GM21360 (cell line): ENCODE data around the gene DNM2.
A peak's percentile ranks its signal among the peaks of the same experiment; 100 is the strongest.
"Not testable (repeated sequence)": the region's sequence is repeated elsewhere in the genome, so short reads cannot be mapped to it uniquely, and the experiment has no call there.

Source experiments
- ATAC-seq: cut with Tn5 transposase; IDR thresholded peaks from one replicate; pipeline ENCODE4 v1.9.1; 2021; ENCODE audit warnings: mild to moderate bottlenecking, moderate library complexity; ENCODE audit not compliant: unreplicated experiment

Gene DNM2

DNA sequence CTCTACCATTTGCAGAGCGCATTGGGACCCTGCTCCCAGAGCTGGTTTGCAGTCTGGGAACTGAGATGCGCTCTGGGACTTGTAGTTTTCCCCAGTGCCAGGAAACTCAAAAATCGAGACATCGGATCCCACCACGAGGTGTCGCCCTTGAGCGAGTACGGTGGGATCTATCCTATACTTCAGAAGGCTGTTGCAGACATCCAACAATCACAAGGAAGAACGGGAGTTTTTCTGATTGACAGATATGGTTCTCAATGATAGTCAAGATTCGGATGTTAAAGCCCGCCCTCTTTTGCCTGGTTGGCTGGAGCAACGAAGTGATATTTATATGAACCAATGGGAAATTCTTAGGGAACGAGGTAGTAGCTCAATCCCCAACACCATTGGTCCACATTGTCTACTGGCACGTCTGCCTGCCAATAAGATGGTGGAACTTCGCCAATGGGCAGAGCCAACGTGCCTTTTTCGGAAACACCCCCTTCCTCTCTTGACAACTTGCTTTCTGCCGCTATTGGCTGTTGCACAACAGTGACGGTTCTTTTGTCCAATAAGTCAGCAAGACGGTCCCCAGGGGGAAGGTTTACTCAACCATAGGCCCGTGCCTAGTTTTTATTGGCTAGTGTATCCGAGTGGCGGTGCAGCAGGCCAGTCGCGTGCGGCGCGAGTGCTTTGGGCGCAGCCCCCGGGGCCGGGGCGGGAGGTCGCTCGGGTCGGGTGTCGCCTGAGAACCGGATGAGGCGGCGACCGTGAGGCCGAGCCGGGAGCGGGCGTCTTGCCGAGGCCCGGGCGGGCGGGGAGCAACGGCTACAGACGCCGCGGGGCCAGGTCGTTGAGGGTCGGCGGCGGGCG, at the start of gene DNM2:
TSS of gene DNM2 (plus strand) at position 724 of the 849 bp plus-strand sequence. CDS start 164 bp downstream, outside the sequence.
- peak; percentile 81 for ATAC-seq

- no peak for ATAC-seq
These were observed 48.6 kb upstream of the DNM2 start for GRCh38 chr19:10669246-10669645.

DNA sequence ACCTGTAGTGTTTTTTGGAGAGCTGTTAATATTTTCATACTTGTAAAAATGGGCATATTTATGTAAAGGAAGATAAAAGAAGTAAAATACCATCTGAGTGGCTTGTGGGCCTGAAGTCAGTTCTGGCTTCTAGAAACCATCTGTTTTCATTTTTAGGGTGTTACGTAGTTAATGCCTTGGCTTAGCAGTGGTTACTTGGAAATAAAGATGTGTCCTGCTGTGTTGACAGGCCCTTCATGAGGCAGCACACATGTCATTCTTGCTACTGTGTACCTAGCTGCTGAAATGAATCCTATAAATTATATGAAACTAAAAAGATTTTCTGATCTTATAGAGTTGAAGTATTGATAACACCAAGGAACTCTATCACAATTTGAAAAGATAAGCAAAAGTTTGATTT, 47.7 kb upstream of the DNM2 start:
- no peak for ATAC-seq

DNA sequence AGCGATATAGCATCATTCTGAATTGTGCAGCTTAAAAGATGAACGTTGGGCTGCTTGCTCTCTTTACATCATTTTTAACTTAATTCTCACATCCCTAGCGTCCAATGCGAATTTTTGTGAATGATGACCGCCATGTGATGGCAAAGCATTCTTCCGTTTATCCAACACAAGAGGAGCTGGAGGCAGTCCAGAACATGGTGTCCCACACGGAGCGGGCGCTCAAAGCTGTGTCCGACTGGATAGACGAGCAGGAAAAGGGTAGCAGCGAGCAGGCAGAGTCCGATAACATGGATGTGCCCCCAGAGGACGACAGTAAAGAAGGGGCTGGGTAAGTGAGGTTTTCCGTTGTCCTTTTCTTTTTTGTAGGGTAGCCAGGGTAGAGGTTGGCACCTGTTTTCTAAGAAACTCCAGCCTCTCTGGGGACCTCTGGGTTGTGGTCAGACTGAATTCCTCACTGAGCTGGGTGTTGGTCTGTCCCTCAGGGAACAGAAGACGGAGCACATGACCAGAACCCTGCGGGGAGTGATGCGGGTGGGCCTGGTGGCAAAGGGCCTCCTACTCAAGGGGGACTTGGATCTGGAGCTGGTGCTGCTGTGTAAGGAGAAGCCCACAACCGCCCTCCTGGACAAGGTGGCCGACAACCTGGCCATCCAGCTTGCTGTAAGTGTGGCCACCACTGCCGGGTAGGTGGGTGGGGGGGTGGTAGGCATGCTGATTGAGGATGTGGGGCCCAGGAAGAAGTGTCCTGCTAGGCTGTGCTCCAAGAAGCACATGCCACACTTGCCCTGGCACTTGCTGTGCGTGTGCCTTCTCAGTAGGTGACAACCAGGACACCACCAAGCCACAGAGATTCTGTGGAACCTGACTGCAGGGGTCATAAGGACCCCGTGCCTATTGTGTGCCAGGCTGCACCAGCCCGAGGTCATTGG, 46.7 kb upstream of the DNM2 start:
- ATAC-seq: no peak

GRCh38 chr19:10671922-10672321, 46.0 kb upstream of the DNM2 start:
- ATAC-seq: not testable (repeated sequence)

DNA sequence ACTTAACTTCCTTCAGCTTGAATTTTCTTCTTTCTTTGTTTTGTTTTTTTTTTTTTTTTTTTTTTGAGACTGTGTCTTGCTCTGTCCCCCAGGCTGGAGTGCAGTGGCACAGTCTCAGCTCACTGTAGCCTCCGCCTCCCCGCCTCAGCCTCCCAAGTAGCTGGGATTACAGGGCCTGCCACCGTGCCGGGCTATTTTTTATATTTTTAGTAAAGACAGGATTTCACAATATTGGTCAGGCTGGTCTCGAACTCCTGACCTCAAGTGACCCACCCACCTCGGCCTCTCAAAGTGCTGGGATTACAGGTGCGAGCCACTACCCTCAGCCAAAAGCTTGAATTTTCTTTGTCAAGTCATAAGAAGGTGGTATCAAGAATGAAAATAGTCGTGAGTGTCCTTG, 42.7 kb upstream of the DNM2 start:
- ATAC-seq: not testable (repeated sequence)

GRCh38 chr19:10677751-10678150, 40.1 kb upstream of the DNM2 start:
- ATAC-seq: no peak

GRCh38 chr19:10678813-10679212, 39.1 kb upstream of the DNM2 start:
- no peak for ATAC-seq

- no peak for ATAC-seq
These were observed 38.1 kb upstream of the DNM2 start for GRCh38 chr19:10679743-10680142.

DNA sequence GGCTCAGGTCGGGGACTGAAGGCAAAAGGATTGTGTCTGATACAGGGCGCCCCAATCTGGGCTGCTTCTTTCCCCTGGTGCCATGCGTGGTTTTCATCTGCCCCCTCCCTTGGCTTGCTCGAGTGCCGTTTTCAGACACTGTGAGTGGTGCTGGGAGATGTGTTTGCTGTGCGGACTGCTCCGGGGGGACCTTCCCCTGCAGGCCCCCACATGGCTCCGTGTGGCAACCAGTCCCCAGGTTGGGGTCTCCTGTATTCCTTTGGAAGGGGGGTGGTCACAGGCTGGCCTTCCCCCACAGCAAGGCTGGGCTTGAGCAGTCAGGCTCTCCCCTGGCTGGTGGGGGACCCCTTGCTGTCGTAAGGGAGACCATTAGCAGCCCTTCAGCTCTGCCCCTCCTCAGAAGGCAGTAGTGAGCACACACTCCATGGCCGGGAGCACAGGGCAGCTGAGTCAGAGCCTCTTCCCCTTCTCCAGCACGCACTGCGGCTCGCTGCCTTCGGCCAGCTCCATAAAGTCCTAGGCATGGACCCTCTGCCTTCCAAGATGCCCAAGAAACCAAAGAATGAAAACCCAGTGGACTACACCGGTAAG, 37.2 kb upstream of the DNM2 start:
- no peak for ATAC-seq

GRCh38 chr19:10681658-10682057, 36.2 kb upstream of the DNM2 start:
- ATAC-seq: no peak

DNA sequence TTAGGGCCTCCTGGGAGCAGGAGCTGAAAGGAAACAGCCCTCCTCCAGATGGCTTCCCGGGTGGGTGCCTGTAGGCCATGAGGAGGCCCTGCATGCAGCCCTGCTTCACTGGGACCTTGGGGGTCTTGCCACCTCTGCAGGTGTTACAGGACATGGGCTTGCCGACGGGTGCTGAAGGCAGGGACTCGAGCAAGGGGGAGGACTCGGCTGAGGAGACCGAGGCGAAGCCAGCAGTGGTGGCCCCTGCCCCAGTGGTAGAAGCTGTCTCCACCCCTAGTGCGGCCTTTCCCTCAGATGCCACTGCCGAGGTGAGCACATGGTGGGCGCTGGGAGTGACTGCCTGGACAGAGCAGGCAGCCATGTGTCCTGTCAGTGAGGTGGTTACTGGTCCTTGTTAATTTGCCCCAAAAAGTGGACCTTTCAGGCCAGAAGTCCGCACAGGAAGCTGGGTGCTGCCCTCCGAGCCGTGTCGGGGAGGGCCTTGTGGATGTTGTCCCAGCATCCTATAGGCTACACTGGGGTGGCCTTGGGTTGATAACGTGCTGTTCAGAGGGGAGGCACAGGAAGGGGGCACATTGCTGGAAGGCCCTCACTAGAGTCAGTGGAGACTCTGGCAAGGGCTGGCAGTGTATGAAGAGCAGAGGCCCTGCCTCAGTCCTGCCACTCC, 35.3 kb upstream of the DNM2 start:
- ATAC-seq: no peak

- no peak for ATAC-seq
These were observed 34.8 kb upstream of the DNM2 start for GRCh38 chr19:10683064-10683426.

- ATAC-seq: no peak
These were observed 34.3 kb upstream of the DNM2 start for GRCh38 chr19:10683582-10683981.

DNA sequence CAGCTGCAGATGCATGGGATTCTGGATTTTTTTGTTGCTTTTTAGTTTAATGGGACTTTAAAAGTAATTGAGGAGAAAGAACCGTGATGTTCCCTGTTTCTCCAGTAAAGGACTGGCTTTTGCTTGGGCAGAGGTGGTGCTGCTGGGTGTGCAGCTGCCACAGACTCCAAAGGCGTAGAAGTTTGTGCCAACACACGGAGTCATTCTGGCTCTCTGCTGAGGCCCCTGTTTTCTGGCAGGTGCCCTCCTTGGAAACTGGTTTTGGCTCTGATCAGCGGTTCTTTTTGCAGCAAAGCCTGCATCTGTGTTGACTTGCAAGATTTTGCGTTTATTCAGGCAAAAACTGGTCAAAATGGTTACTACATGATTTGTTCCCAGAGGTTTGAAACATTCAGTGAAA, 32.7 kb upstream of the DNM2 start:
- ATAC-seq: no peak

DNA sequence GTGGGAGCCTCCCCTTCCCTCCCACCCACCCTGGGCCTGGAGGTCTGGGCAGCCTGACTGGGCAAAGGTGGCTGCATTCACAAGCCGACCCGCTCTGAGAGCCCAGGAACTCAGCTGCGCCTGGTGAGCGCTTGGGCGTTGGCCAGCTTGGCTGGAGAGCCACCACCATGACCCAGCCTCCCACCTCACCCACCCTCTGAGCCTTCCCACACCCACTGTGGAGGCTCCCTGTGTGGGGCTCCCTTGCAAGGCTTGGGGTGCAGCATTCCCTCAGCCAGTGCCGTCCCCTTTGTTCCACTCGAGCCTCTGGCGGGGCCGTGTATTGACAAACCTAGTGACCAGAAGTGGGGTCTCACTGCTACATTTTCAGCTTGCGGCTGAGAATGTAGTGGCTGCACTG, 31.7 kb upstream of the DNM2 start:
- no peak for ATAC-seq

GRCh38 chr19:10686661-10687517, 31.0 kb upstream of the DNM2 start:
- ATAC-seq: no peak

DNA sequence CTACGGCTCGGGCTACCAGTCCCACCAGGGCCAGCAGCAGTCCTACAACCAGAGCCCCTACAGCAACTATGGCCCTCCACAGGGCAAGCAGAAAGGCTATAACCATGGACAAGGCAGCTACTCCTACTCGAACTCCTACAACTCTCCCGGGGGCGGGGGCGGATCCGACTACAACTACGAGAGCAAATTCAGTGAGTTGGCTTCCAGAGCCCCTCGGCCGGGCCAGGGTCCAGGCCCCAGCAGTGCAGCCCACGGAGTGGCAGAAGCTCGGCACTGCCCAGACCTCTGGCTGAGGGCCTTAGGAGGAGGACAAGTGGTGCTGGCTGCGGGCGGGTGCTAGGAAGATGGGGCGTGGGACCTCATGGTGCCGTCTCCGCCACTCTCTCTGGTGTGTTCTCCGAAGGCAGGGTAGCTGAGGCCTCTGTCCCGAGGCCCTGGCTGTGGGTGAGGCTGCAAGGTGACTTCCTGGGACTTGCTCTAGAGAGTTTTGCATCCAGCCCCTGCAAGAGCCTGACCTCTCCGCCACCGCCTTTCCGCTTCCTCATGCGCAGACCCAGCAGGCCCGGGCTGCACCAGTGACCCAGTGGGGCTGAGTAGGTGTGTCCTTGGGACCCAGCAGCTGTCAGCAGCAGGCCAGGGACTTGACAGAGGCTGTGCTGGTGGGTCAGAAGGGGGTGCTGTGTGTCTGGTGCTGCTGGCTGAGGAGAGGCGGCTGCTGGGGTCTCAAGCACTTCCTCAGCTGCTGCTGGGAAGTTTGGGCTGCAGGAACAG, 30.2 kb upstream of the DNM2 start:
- ATAC-seq: no peak

- no peak for ATAC-seq
These were observed 29.2 kb upstream of the DNM2 start for GRCh38 chr19:10688545-10689280.
